Activated CD4-positive, alpha-beta T cell treated with anti-CD3 and anti-CD28 coated beads for 36 hours (primary cell): ENCODE data around the gene AKR1C4. TPM values are rescaled to one million over a fixed set of nuclear protein-coding genes. Genes with fewer than 3 reads are reported as not detected.
"Not testable (repeated sequence)": the region's sequence is repeated elsewhere in the genome, so short reads cannot be mapped to it uniquely, and the experiment has no call there.

Experiments used
- ATAC-seq: fragments of 200-7000 bp; cut with Tn5 transposase; one replicate; pipeline ENCODE4 v1.10.0; 2021; ENCODE audit warnings: mild to moderate bottlenecking, moderate library complexity
- CTCF ChIA-PET: fragments of 350-600 bp; sonication (Branson Sonifier 250); formaldehyde crosslinking; loops from one replicate; lab custom pipeline; 2021; ENCODE audit warnings: antibody characterized with exemption; lab: Charles Lee
- POLR2A ChIA-PET: fragments of 350-600 bp; sonication (Branson Sonifier 250); formaldehyde crosslinking; loops from one replicate; lab custom pipeline; 2021; ENCODE audit warnings: antibody characterized with exemption, inconsistent platforms; lab: Charles Lee
- DNase-seq: peaks from one replicate; pipeline ENCODE4 v3.0.0-alpha.2; 2020
- H3K27ac Mint-ChIP-seq: one replicate; pipeline ENCODE4 v1.8.0; 2021; ENCODE audit warnings: mixed read lengths
- H3K27me3 Mint-ChIP-seq: one replicate; pipeline ENCODE4 v1.8.0; 2021; ENCODE audit warnings: mixed read lengths
- H3K36me3 Mint-ChIP-seq: one replicate; pipeline ENCODE4 v1.8.0; 2021; ENCODE audit warnings: low read depth, mixed read lengths
- H3K4me1 Mint-ChIP-seq: one replicate; pipeline ENCODE4 v1.8.0; 2021; ENCODE audit warnings: mixed read lengths
- H3K4me3 Mint-ChIP-seq: one replicate; pipeline ENCODE4 v1.8.0; 2021; ENCODE audit warnings: mild to moderate bottlenecking, moderate library complexity, mixed read lengths
- H3K9me3 Mint-ChIP-seq: one replicate; pipeline ENCODE4 v1.8.0; 2021; ENCODE audit warnings: low read depth, mixed read lengths
- intact Hi-C, 2 experiments: fragments of 100-400 bp; cut with DNase I in 1 of 2; cut with micrococcal nuclease in 1 of 2; formaldehyde crosslinking; loops; one replicate each; pipeline versions ENCODE4 v1.14.2 to v1.15.1; 2022 to 2024; cut with DNase I, micrococcal nuclease
- total RNA-seq, 2 experiments: library from RNA; stranded (reverse); gene quantifications; one replicate each; pipeline ENCODE4 v1.2.3, GENCODE V29; 2021

Gene AKR1C4
- total RNA-seq, 2 experiments from 2014 or later: not detected

GRCh38 chr10:5243521-5243987, 46.9 kb downstream of the AKR1C4 start:
- intact Hi-C loops: no loop called here
- ChIA-PET CTCF (no interaction called here), POLR2A (no interaction called here)
- Mint-ChIP-seq H3K36me3 (no peaks in the 10 kb centered on the region), H3K4me1 (no peaks in the 10 kb centered on the region), H3K9me3 (no peaks in the 10 kb centered on the region), H3K27ac (no peak overlapping the region), H3K27me3 (peaks cover 4% of the 10 kb centered on the region), H3K4me3 (no peak overlapping the region)
- ATAC-seq (no peak), DNase-seq (no peak)

- Mint-ChIP-seq H3K9me3 (no peaks in the 10 kb centered on the region), H3K4me3 (no peak overlapping the region), H3K4me1 (no peaks in the 10 kb centered on the region), H3K27ac (no peak overlapping the region), H3K27me3 (peaks cover 5% of the 10 kb centered on the region), H3K36me3 (no peaks in the 10 kb centered on the region)
- ChIA-PET POLR2A (no interaction called here), CTCF (no interaction called here)
- ATAC-seq (no peak), DNase-seq (no peak)
- intact Hi-C loops: no loop called here
Observed at GRCh38 chr10:5252177-5253037, 55.8 kb downstream of the AKR1C4 start.

- Mint-ChIP-seq H3K36me3 (no peaks in the 10 kb centered on the region), H3K27ac (no peak overlapping the region), H3K9me3 (no peaks in the 10 kb centered on the region), H3K27me3 (peaks cover 5% of the 10 kb centered on the region), H3K4me3 (no peak overlapping the region), H3K4me1 (no peaks in the 10 kb centered on the region)
- ChIA-PET POLR2A (no interaction called here), CTCF (no interaction called here)
- intact Hi-C loops: no loop called here
- no peak for ATAC-seq
- no peak for DNase-seq
Observed at GRCh38 chr10:5254488-5254887, 57.9 kb downstream of the AKR1C4 start.

GRCh38 chr10:5257768-5258167, 61.1 kb downstream of the AKR1C4 start:
- H3K9me3 Mint-ChIP-seq, H3K4me1 Mint-ChIP-seq, POLR2A ChIA-PET, H3K27ac Mint-ChIP-seq, H3K4me3 Mint-ChIP-seq, CTCF ChIA-PET, intact Hi-C loops, DNase-seq, ATAC-seq, H3K36me3 Mint-ChIP-seq, H3K27me3 Mint-ChIP-seq: not testable (repeated sequence)

GRCh38 chr10:5259132-5259951, 62.7 kb downstream of the AKR1C4 start:
- DNase-seq (no peak), ATAC-seq (no peak)
- no peak overlapping the region for H3K27ac Mint-ChIP-seq
- intact Hi-C loops: no loop called here
- ChIA-PET POLR2A (no interaction called here), CTCF (no interaction called here)
- peaks cover 1% of the 10 kb centered on the region for H3K27me3 Mint-ChIP-seq
- H3K9me3 Mint-ChIP-seq: peaks cover 1% of the 10 kb centered on the region
- H3K4me3 Mint-ChIP-seq: no peak overlapping the region
- peaks cover under 1% of the 10 kb centered on the region for H3K36me3 Mint-ChIP-seq
- no peaks in the 10 kb centered on the region for H3K4me1 Mint-ChIP-seq

- no peak overlapping the region for H3K27ac Mint-ChIP-seq
- intact Hi-C loops: no loop called here
- peaks cover 1% of the 10 kb centered on the region for H3K27me3 Mint-ChIP-seq
- H3K4me1 Mint-ChIP-seq: no peaks in the 10 kb centered on the region
- H3K9me3 Mint-ChIP-seq: peaks cover 4% of the 10 kb centered on the region
- ChIA-PET POLR2A (no interaction called here), CTCF (no interaction called here)
- DNase-seq: no peak
- no peak overlapping the region for H3K4me3 Mint-ChIP-seq
- peaks cover 3% of the 10 kb centered on the region for H3K36me3 Mint-ChIP-seq
- ATAC-seq: no peak
Observed at GRCh38 chr10:5259952-5260578, 63.4 kb downstream of the AKR1C4 start.

GRCh38 chr10:5260828-5261227, 64.2 kb downstream of the AKR1C4 start:
- H3K4me1 Mint-ChIP-seq: no peaks in the 10 kb centered on the region
- peaks cover 6% of the 10 kb centered on the region for H3K9me3 Mint-ChIP-seq
- ATAC-seq (no peak), DNase-seq (no peak)
- CTCF ChIA-PET: no interaction called here
- peaks cover 3% of the 10 kb centered on the region for H3K36me3 Mint-ChIP-seq
- peaks cover 1% of the 10 kb centered on the region for H3K27me3 Mint-ChIP-seq
- intact Hi-C loops: no loop called here
- POLR2A ChIA-PET: no interaction called here
- no peak overlapping the region for H3K4me3 Mint-ChIP-seq
- no peak overlapping the region for H3K27ac Mint-ChIP-seq

- ATAC-seq: no peak
- Mint-ChIP-seq H3K27ac (no peak overlapping the region), H3K4me3 (no peak overlapping the region), H3K36me3 (peaks cover 6% of the 10 kb centered on the region), H3K27me3 (peaks cover 3% of the 10 kb centered on the region), H3K4me1 (no peaks in the 10 kb centered on the region), H3K9me3 (peaks cover 10% of the 10 kb centered on the region)
- POLR2A ChIA-PET: no interaction called here
- CTCF ChIA-PET: no interaction called here
- DNase-seq: no peak
- intact Hi-C loops: no loop called here
Observed at GRCh38 chr10:5265139-5265538, 68.5 kb downstream of the AKR1C4 start.

GRCh38 chr10:5266351-5266750, 69.7 kb downstream of the AKR1C4 start:
- ChIA-PET POLR2A (no interaction called here), CTCF (no interaction called here)
- Mint-ChIP-seq H3K27ac (no peak overlapping the region), H3K27me3 (peaks cover 3% of the 10 kb centered on the region), H3K4me3 (no peak overlapping the region), H3K4me1 (no peaks in the 10 kb centered on the region), H3K36me3 (peaks cover 6% of the 10 kb centered on the region), H3K9me3 (peaks cover 10% of the 10 kb centered on the region)
- DNase-seq (no peak), ATAC-seq (no peak)
- intact Hi-C loops: no loop called here

GRCh38 chr10:5266804-5267203, 70.2 kb downstream of the AKR1C4 start:
- Mint-ChIP-seq H3K27me3 (peaks cover 3% of the 10 kb centered on the region), H3K27ac (no peak overlapping the region), H3K36me3 (peaks cover 6% of the 10 kb centered on the region), H3K4me1 (no peaks in the 10 kb centered on the region), H3K4me3 (no peak overlapping the region), H3K9me3 (peaks cover 10% of the 10 kb centered on the region)
- DNase-seq (no peak), ATAC-seq (no peak)
- intact Hi-C loops: no loop called here
- ChIA-PET POLR2A (no interaction called here), CTCF (interaction anchor here (1.0 kb wide), 1 partner anchor 127 kb away, joined by 3 read pairs; no protein-coding TSS in a partner anchor)

GRCh38 chr10:5268234-5268633, 71.6 kb downstream of the AKR1C4 start:
- H3K9me3 Mint-ChIP-seq: peaks cover 10% of the 10 kb centered on the region
- ATAC-seq (no peak), DNase-seq (no peak)
- H3K36me3 Mint-ChIP-seq: peaks cover 6% of the 10 kb centered on the region
- no peak overlapping the region for H3K27ac Mint-ChIP-seq
- H3K27me3 Mint-ChIP-seq: peaks cover 3% of the 10 kb centered on the region
- intact Hi-C loops: no loop called here
- no peaks in the 10 kb centered on the region for H3K4me1 Mint-ChIP-seq
- CTCF ChIA-PET: no interaction called here
- H3K4me3 Mint-ChIP-seq: no peak overlapping the region
- POLR2A ChIA-PET: no interaction called here
